ENCODE data around the gene CALML6.

Gene CALML6

GRCh38 chr1:1889090-1889750 lies 25.8 kb upstream of the CALML6 start:
- ATAC-seq = no peak
- no peaks in the 10 kb centered on the region for H3K27me3 Mint-ChIP-seq
- H3K9me3 Mint-ChIP-seq = no peaks in the 10 kb centered on the region
- no peaks in the 10 kb centered on the region for H3K36me3 Mint-ChIP-seq
- H3K4me1 Mint-ChIP-seq = peaks cover 62% of the 10 kb centered on the region
- H3K4me3 Mint-ChIP-seq = peak overlapping the region; percentile 83
- peak overlapping the region; percentile 89 for H3K27ac Mint-ChIP-seq

GRCh38 chr1:1889847-1890505 lies 25.1 kb upstream of the CALML6 start:
- no peaks in the 10 kb centered on the region for H3K36me3 Mint-ChIP-seq

GRCh38 chr1:1890506-1891348 lies 24.3 kb upstream of the CALML6 start, which contains the start of gene GNB1:
Gene GNB1, minus strand, starts transcription at chr1:1891087. Its CDS starts 65,634 bp downstream, at chr1:1825453.
- peak within 1 kb of the TSS; percentile 89 for H3K27ac Mint-ChIP-seq
- H3K4me3 Mint-ChIP-seq = peak within 1 kb of the TSS; percentile 93
- no peaks in the 10 kb centered on the region for H3K36me3 Mint-ChIP-seq
- no peaks in the 10 kb centered on the region for H3K9me3 Mint-ChIP-seq
- H3K4me1 Mint-ChIP-seq = peaks cover 70% of the 10 kb centered on the region
- H3K27me3 Mint-ChIP-seq = no peaks in the 10 kb centered on the region
- ATAC-seq = peak; percentile 85

More at GRCh38 chr1:1889847-1890505, 25.1 kb upstream of the CALML6 start:
- Mint-ChIP-seq H3K27me3 (no peaks in the 10 kb centered on the region), H3K4me1 (peaks cover 63% of the 10 kb centered on the region), H3K9me3 (no peaks in the 10 kb centered on the region), H3K4me3 (peak overlapping the region; percentile 83), H3K27ac (peak overlapping the region; percentile 89)
- ATAC-seq = peak; percentile 69

- Mint-ChIP-seq H3K27me3 (no peaks in the 10 kb centered on the region), H3K4me3 (peak overlapping the region; percentile 93), H3K27ac (peak overlapping the region; percentile 89), H3K4me1 (peaks cover 71% of the 10 kb centered on the region), H3K36me3 (no peaks in the 10 kb centered on the region), H3K9me3 (no peaks in the 10 kb centered on the region)
- ATAC-seq = peak; percentile 58
Observed at GRCh38 chr1:1891349-1892078, 23.5 kb upstream of the CALML6 start.

GRCh38 chr1:1892079-1892762 lies 22.8 kb upstream of the CALML6 start:
- no peak for ATAC-seq
- Mint-ChIP-seq H3K27me3 (no peaks in the 10 kb centered on the region), H3K27ac (peak overlapping the region; percentile 89), H3K9me3 (no peaks in the 10 kb centered on the region), H3K4me3 (peak overlapping the region; percentile 93), H3K36me3 (no peaks in the 10 kb centered on the region), H3K4me1 (peaks cover 71% of the 10 kb centered on the region)

- peaks cover 71% of the 10 kb centered on the region for H3K4me1 Mint-ChIP-seq
- no peaks in the 10 kb centered on the region for H3K9me3 Mint-ChIP-seq
- peak overlapping the region; percentile 89 for H3K27ac Mint-ChIP-seq
- no peaks in the 10 kb centered on the region for H3K36me3 Mint-ChIP-seq
- no peaks in the 10 kb centered on the region for H3K27me3 Mint-ChIP-seq
- H3K4me3 Mint-ChIP-seq = peak overlapping the region; percentile 93
- no peak for ATAC-seq
Observed at GRCh38 chr1:1892763-1893120, 22.3 kb upstream of the CALML6 start.

GRCh38 chr1:1893291-1893985 lies 21.6 kb upstream of the CALML6 start:
- Mint-ChIP-seq H3K27ac (peak overlapping the region; percentile 89), H3K9me3 (no peaks in the 10 kb centered on the region), H3K4me3 (peak overlapping the region; percentile 54), H3K4me1 (peaks cover 64% of the 10 kb centered on the region), H3K36me3 (no peaks in the 10 kb centered on the region), H3K27me3 (no peaks in the 10 kb centered on the region)
- no peak for ATAC-seq

GRCh38 chr1:1893997-1894353 lies 21.1 kb upstream of the CALML6 start:
- peaks cover 58% of the 10 kb centered on the region for H3K4me1 Mint-ChIP-seq
- H3K27ac Mint-ChIP-seq = no peak overlapping the region

GRCh38 chr1:1894354-1895059 lies 20.6 kb upstream of the CALML6 start:
- peak overlapping the region; percentile 77 for H3K27ac Mint-ChIP-seq
- H3K4me3 Mint-ChIP-seq = peak overlapping the region; percentile 41
- H3K36me3 Mint-ChIP-seq = no peaks in the 10 kb centered on the region
- H3K4me1 Mint-ChIP-seq = peaks cover 54% of the 10 kb centered on the region
- H3K9me3 Mint-ChIP-seq = no peaks in the 10 kb centered on the region
- H3K27me3 Mint-ChIP-seq = no peaks in the 10 kb centered on the region
- no peak for ATAC-seq

More at GRCh38 chr1:1893997-1894353, 21.1 kb upstream of the CALML6 start:
- no peaks in the 10 kb centered on the region for H3K27me3 Mint-ChIP-seq
- H3K36me3 Mint-ChIP-seq = no peaks in the 10 kb centered on the region
- no peaks in the 10 kb centered on the region for H3K9me3 Mint-ChIP-seq
- H3K4me3 Mint-ChIP-seq = no peak overlapping the region
- no peak for ATAC-seq

- Mint-ChIP-seq H3K4me1 (peaks cover 54% of the 10 kb centered on the region), H3K36me3 (no peaks in the 10 kb centered on the region), H3K4me3 (peak overlapping the region; percentile 16), H3K27me3 (no peaks in the 10 kb centered on the region), H3K9me3 (no peaks in the 10 kb centered on the region), H3K27ac (peak overlapping the region; percentile 77)
- no peak for ATAC-seq
Observed at GRCh38 chr1:1895060-1895418, 20.0 kb upstream of the CALML6 start.

- ATAC-seq = peak; percentile 2
- Mint-ChIP-seq H3K36me3 (no peaks in the 10 kb centered on the region), H3K27ac (peak overlapping the region; percentile 77), H3K27me3 (no peaks in the 10 kb centered on the region), H3K4me3 (no peak overlapping the region), H3K9me3 (no peaks in the 10 kb centered on the region), H3K4me1 (peaks cover 54% of the 10 kb centered on the region)
Observed at GRCh38 chr1:1895456-1896336, 19.4 kb upstream of the CALML6 start.

- no peak overlapping the region for H3K27ac Mint-ChIP-seq
- H3K36me3 Mint-ChIP-seq = no peaks in the 10 kb centered on the region
- no peaks in the 10 kb centered on the region for H3K9me3 Mint-ChIP-seq
Observed at GRCh38 chr1:1898246-1898933, 16.7 kb upstream of the CALML6 start.

More at GRCh38 chr1:1898246-1898933, 16.7 kb upstream of the CALML6 start:
- Mint-ChIP-seq H3K4me1 (peaks cover 35% of the 10 kb centered on the region), H3K27me3 (no peaks in the 10 kb centered on the region), H3K4me3 (no peak overlapping the region)
- ATAC-seq = no peak

Measured in stimulated activated memory B cell treated with anti-CD40 and anti-IgM and Interleukin-4, amounts not matched to agents 10 μg/mL and 1 μg/mL and 100 μg/mL, for 72 hours (primary cell).